CD4-positive, alpha-beta memory T cell (primary cell): Measurements from ENCODE around the gene FIGNL1. TPM values are rescaled to one million over a fixed set of nuclear protein-coding genes. Genes with fewer than 3 reads are reported as not detected.

Experiments
- CTCF ChIA-PET: fragments of 350-600 bp; sonication (Branson Sonifier 250); formaldehyde crosslinking; loops from one replicate; lab custom pipeline; 2021; ENCODE audit warnings: inconsistent platforms; ENCODE audit not compliant: partially characterized antibody; lab: Charles Lee
- POLR2A ChIA-PET: fragments of 350-600 bp; sonication (Branson Sonifier 250); formaldehyde crosslinking; loops from one replicate; lab custom pipeline; 2021; ENCODE audit not compliant: partially characterized antibody; lab: Charles Lee
- DNase-seq, 5 donors: peaks; one replicate each; pipeline versions ENCODE4 v3.0.0 to v3.0.0-alpha.2; 2020 to 2022; ENCODE audit warnings: mixed read lengths in 1 of 5
- H3K27ac ChIP-seq: one replicate; pipeline ENCODE4 v1.7.0; 2013; ENCODE audit warnings: low read depth, low read length
- H3K27me3 ChIP-seq: 2 replicates; pipeline ENCODE4 v1.7.0; 2013; ENCODE audit warnings: mild to moderate bottlenecking, low read length, moderate library complexity; ENCODE audit not compliant: insufficient read depth
- H3K36me3 ChIP-seq: 2 replicates; pipeline ENCODE4 v1.7.0; 2013; ENCODE audit warnings: mild to moderate bottlenecking, low read length, moderate library complexity; ENCODE audit not compliant: insufficient read depth
- H3K4me1 ChIP-seq: 2 replicates; pipeline ENCODE4 v1.7.0; 2013; ENCODE audit warnings: mild to moderate bottlenecking, low read length, moderate library complexity; ENCODE audit not compliant: insufficient read depth
- H3K4me3 ChIP-seq, 2 donors: one replicate each; pipeline ENCODE4 v1.7.0; 2013; ENCODE audit warnings: low read length in 2 of 2, mild to moderate bottlenecking in 1 of 2
- H3K9me3 ChIP-seq, 2 donors: one replicate each; pipeline ENCODE4 v1.7.0; 2013; ENCODE audit warnings: low read length in 2 of 2, control low read depth in 1 of 2; ENCODE audit not compliant: control insufficient read depth in 1 of 2
- H3K27ac Mint-ChIP-seq, 7 donors: one replicate each; pipeline ENCODE4 v1.8.0; 2020 to 2021; ENCODE audit warnings: mixed read lengths in 7 of 7, mild to moderate bottlenecking in 6 of 7, inconsistent platforms in 3 of 7, moderate library complexity in 3 of 7
- H3K27me3 Mint-ChIP-seq, 2 donors: one replicate each; pipeline ENCODE4 v1.8.0; 2020 to 2021; ENCODE audit warnings: mixed read lengths in 2 of 2
- H3K36me3 Mint-ChIP-seq, 2 donors: one replicate each; pipeline ENCODE4 v1.8.0; 2020 to 2021; ENCODE audit warnings: mixed read lengths in 2 of 2, inconsistent platforms in 1 of 2, mild to moderate bottlenecking in 1 of 2
- H3K4me1 Mint-ChIP-seq, 4 donors: one replicate each; pipeline ENCODE4 v1.8.0; 2020 to 2021; ENCODE audit warnings: mixed read lengths in 4 of 4, mild to moderate bottlenecking in 1 of 4
- H3K4me3 Mint-ChIP-seq, 8 donors: one replicate each; pipeline ENCODE4 v1.8.0; 2020 to 2021; ENCODE audit warnings: mixed read lengths in 8 of 8, mild to moderate bottlenecking in 7 of 8, moderate library complexity in 6 of 8, inconsistent platforms in 3 of 8
- H3K9me3 Mint-ChIP-seq, 8 donors: one replicate each; pipeline ENCODE4 v1.8.0; 2020 to 2021; ENCODE audit warnings: mixed read lengths in 8 of 8, mild to moderate bottlenecking in 5 of 8, inconsistent platforms in 3 of 8, moderate library complexity in 1 of 8
- intact Hi-C: fragments of 100-400 bp; cut with micrococcal nuclease; formaldehyde crosslinking; loops from one replicate; pipeline ENCODE4 v1.15.1; 2023
- polyA plus RNA-seq, 2 donors: library from polyadenylated mRNA; unstranded; fragments of 300-500 nt; fragmentation: Illumina TruSeq; gene quantifications; one replicate each; pipeline ENCODE4 v1.2.3, GENCODE V29; 2021
- total RNA-seq, 2 experiments: library from RNA; stranded (reverse); gene quantifications; one replicate each; pipeline ENCODE4 v1.2.3, GENCODE V29; 2021

FIGNL1 gene
- total and polyA plus RNA-seq, 4 experiments from 2014 or later, result 4.8 to 17.1 (median 14.2) TPM

- H3K9me3 Mint-ChIP-seq, result no peaks in the 10 kb centered on the region
- Histone ChIP-seq H3K27me3 (no peaks in the 10 kb centered on the region), H3K4me1 (peaks cover 16% of the 10 kb centered on the region), H3K27ac (no peak overlapping the region), H3K9me3 (no peaks in the 10 kb centered on the region), H3K4me3 (no peak overlapping the region), H3K36me3 (no peaks in the 10 kb centered on the region)
- POLR2A ChIA-PET, result interaction anchor here (0.8 to 4.2 kb wide), 12 partner anchors 11 to 326 kb away, joined by 3 to 38 read pairs (median 4); partner anchors contain the start of gene IKZF1
- no peaks in the 10 kb centered on the region for H3K36me3 Mint-ChIP-seq
- H3K4me3 Mint-ChIP-seq, result no peak overlapping the region
- CTCF ChIA-PET, result interaction anchor here (0.7 to 12.7 kb wide), 61 partner anchors 9 to 350 kb away, joined by 3 to 205 read pairs (median 5); partner anchors contain the start of genes IKZF1 and ZPBP
- intact Hi-C loops, result loop anchor here (1.0 to 5.0 kb wide), 7 partner anchors 49 to 744 kb away; no protein-coding TSS in a partner anchor
- peak overlapping the region in 1 of 7 donors; percentile 4 for H3K27ac Mint-ChIP-seq
- peaks cover 12 to 23% (median 16%) of the 10 kb centered on the region in 4 donors for H3K4me1 Mint-ChIP-seq
- no peaks in the 10 kb centered on the region for H3K27me3 Mint-ChIP-seq
- DNase-seq, result no peak
Measured at GRCh38 chr7:50418526-50419290, 31.4 kb downstream of the FIGNL1 start.

DNA sequence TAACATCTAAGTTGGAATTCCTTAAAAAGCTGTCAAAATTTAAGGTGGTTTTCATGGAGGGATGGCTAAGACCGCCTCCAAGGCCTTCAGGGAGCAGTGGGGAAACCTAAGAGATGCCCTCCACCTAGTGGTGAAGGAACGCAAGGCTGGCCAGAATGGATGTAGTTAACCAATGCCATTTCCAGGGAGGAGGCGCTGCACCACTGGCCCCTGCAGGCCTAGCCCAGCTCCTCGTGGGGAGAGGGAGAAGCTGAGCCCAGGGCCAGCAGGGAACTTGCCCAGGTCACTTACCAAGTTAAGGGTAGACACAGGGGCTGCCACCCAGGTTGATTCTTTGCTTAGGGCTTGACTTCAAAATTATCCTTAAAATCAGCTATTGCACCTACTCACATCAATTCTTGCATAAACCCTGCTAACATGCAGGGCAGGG lies 32.0 kb downstream of the FIGNL1 start:
- no peak overlapping the region for H3K4me3 ChIP-seq
- peak; percentile 59 to 71 (median 63) for DNase-seq
- no peak overlapping the region for H3K4me3 Mint-ChIP-seq
- H3K27me3 Mint-ChIP-seq, result no peaks in the 10 kb centered on the region
- ChIA-PET CTCF (interaction anchor here (0.6 to 12.7 kb wide), 74 partner anchors 10 to 349 kb away, joined by 3 to 205 read pairs (median 4); partner anchors contain the start of genes IKZF1 and ZPBP), POLR2A (interaction anchor here (0.8 to 4.2 kb wide), 13 partner anchors 10 to 326 kb away, joined by 3 to 38 read pairs (median 4); partner anchors contain the start of gene IKZF1)
- no peaks in the 10 kb centered on the region for H3K36me3 Mint-ChIP-seq
- H3K27me3 ChIP-seq, result no peaks in the 10 kb centered on the region
- H3K4me1 Mint-ChIP-seq, result peaks cover 12 to 23% (median 16%) of the 10 kb centered on the region in 4 donors
- no peak overlapping the region for H3K27ac ChIP-seq
- H3K9me3 Mint-ChIP-seq, result no peaks in the 10 kb centered on the region
- no peaks in the 10 kb centered on the region for H3K9me3 ChIP-seq
- intact Hi-C loops, result loop anchor here (1.0 to 5.0 kb wide), 7 partner anchors 49 to 744 kb away; no protein-coding TSS in a partner anchor
- H3K27ac Mint-ChIP-seq, result peak overlapping the region in 1 of 7 donors; percentile 62
- H3K4me1 ChIP-seq, result peaks cover 16% of the 10 kb centered on the region
- H3K36me3 ChIP-seq, result no peaks in the 10 kb centered on the region

DNA sequence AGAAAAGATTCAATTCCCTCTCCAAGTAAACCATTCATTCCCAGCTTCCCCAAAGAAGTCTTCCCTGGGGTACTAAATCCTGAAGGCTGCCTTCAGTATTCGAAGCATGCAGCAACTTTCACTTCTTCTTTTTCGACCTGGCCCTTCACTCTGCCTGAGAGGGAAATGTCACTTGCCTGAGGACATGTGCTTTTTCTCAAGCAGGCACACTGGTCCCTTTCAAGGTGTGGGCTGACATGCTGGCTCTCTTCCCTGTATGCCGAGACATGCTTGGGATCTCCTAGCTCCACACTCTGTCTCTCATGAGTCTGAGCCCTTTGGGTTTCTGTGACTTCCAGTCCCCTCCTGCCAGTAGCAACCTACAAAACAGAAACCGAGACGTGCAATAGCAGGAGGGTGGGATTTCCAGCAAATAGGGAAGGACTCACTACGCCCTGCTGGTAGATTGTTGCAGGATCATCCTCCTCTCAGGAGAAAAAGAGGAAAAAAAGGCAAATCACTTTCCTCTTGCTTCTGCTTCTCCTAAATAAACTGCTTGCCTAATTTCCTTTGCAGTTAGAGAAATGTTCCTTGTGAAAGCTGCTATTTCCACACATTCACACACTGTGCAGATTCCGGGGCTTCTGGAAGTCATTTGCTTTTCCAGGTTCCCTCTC lies 33.5 kb downstream of the FIGNL1 start:
- no peaks in the 10 kb centered on the region for H3K9me3 Mint-ChIP-seq

GRCh38 chr7:50415844-50416364 lies 34.2 kb downstream of the FIGNL1 start:
- peaks cover 16% of the 10 kb centered on the region for H3K4me1 ChIP-seq
- H3K9me3 ChIP-seq, result no peaks in the 10 kb centered on the region
- H3K4me3 ChIP-seq, result no peak overlapping the region
- POLR2A ChIA-PET, result interaction anchor here (1.0 to 4.2 kb wide), 6 partner anchors 10 to 273 kb away, joined by 3 to 38 read pairs (median 4); no protein-coding TSS in a partner anchor
- no peaks in the 10 kb centered on the region for H3K27me3 ChIP-seq
- H3K9me3 Mint-ChIP-seq, result peaks cover 0 to 3% (median 0%) of the 10 kb centered on the region in 8 donors
- peak overlapping the region in 3 of 7 donors; percentile 6 to 77 (median 48) for H3K27ac Mint-ChIP-seq
- no peak for DNase-seq
- H3K4me1 Mint-ChIP-seq, result peaks cover 18 to 27% (median 20%) of the 10 kb centered on the region in 4 donors
- CTCF ChIA-PET, result interaction anchor here (0.8 to 12.7 kb wide), 13 partner anchors 10 to 745 kb away, joined by 3 to 205 read pairs (median 8); no protein-coding TSS in a partner anchor
- intact Hi-C loops, result loop anchor here (5.0 kb wide), 1 partner anchor 746 kb away; no protein-coding TSS in a partner anchor
- H3K36me3 ChIP-seq, result no peaks in the 10 kb centered on the region
- peaks cover 0 to 3% of the 10 kb centered on the region in 2 donors for H3K36me3 Mint-ChIP-seq
- H3K27ac ChIP-seq, result no peak overlapping the region
- H3K27me3 Mint-ChIP-seq, result no peaks in the 10 kb centered on the region
- H3K4me3 Mint-ChIP-seq, result peak overlapping the region in 6 of 8 donors; percentile 2 to 66 (median 35)

More for the DNA sequence above, 33.5 kb downstream of the FIGNL1 start:
- Histone ChIP-seq H3K27ac (no peak overlapping the region), H3K36me3 (no peaks in the 10 kb centered on the region), H3K27me3 (no peaks in the 10 kb centered on the region), H3K4me1 (peaks cover 16% of the 10 kb centered on the region), H3K9me3 (no peaks in the 10 kb centered on the region), H3K4me3 (no peak overlapping the region)
- ChIA-PET POLR2A (interaction anchor here (1.0 to 4.2 kb wide), 8 partner anchors 11 to 274 kb away, joined by 3 to 38 read pairs (median 5); partner anchors contain the start of gene IKZF1), CTCF (interaction anchor here (0.8 to 12.7 kb wide), 20 partner anchors 11 to 312 kb away, joined by 3 to 205 read pairs (median 8); no protein-coding TSS in a partner anchor)
- Mint-ChIP-seq H3K27me3 (no peaks in the 10 kb centered on the region), H3K27ac (peak overlapping the region in 5 of 7 donors; percentile 13 to 61 (median 48)), H3K36me3 (peaks cover 0 to 2% of the 10 kb centered on the region in 2 donors), H3K4me1 (peaks cover 13 to 23% (median 17%) of the 10 kb centered on the region in 4 donors), H3K4me3 (peak overlapping the region in 6 of 8 donors; percentile 2 to 40 (median 29))
- intact Hi-C loops, result loop anchor here (5.0 kb wide), 1 partner anchor 746 kb away; no protein-coding TSS in a partner anchor
- no peak for DNase-seq

DNA sequence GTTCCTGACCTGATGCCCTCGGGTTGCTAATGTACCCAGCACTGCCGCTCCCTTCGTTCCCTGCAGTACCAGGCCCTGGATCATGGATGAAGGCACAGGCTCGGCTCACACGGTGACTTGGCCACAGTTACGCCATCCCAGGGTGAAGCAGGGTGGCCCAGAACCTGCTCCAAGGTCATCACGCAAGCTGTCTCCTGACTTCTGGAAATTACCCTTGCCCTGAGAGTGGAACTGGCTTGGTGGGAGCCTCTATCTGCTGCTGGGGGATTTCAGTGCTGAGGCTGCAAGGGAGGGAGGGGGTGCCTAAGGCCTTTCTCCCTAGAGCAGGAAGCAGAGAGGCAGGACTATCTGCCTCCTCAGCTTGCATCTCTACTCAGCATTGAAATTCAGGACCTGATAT lies 36.6 kb downstream of the FIGNL1 start:
- Histone ChIP-seq H3K4me1 (peaks cover 16% of the 10 kb centered on the region), H3K9me3 (no peaks in the 10 kb centered on the region), H3K4me3 (no peak overlapping the region), H3K27me3 (no peaks in the 10 kb centered on the region), H3K36me3 (no peaks in the 10 kb centered on the region), H3K27ac (no peak overlapping the region)
- ChIA-PET CTCF (interaction anchor here (0.9 to 12.7 kb wide), 3 partner anchors 14 to 321 kb away, joined by 3 to 205 read pairs (median 3); no protein-coding TSS in a partner anchor), POLR2A (interaction anchor here (0.9 to 1.6 kb wide), 3 partner anchors 53 to 208 kb away, joined by 3 to 4 read pairs (median 3); no protein-coding TSS in a partner anchor)
- Mint-ChIP-seq H3K27me3 (no peaks in the 10 kb centered on the region), H3K27ac (peak overlapping the region in 1 of 7 donors; percentile 19), H3K36me3 (peaks cover 0 to 3% of the 10 kb centered on the region in 2 donors), H3K4me1 (peaks cover 19 to 37% (median 29%) of the 10 kb centered on the region in 4 donors), H3K9me3 (peaks cover 0 to 3% (median 0%) of the 10 kb centered on the region in 8 donors), H3K4me3 (no peak overlapping the region)
- no peak for DNase-seq
- intact Hi-C loops, result no loop called here

DNA sequence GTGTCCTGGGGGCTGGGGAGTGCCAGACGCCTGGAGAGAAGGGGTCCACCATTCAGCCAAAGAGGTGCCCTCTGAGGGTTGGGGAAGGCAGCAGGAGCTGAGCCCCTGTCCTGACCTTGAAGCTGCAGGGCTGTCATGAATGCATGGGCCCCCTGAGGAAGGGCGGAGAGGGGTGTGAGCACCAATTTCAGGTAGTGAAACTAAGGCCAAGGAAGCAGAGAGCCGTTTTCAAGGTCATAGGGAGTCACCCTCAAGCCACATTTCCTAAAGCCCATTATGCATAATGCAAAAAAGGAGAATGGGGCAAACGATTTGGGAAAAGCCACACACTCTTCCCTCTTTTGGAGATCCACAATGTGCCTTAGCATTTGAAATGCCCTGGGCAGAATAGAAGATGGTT lies 37.2 kb downstream of the FIGNL1 start:
- peaks cover 16% of the 10 kb centered on the region for H3K4me1 ChIP-seq
- Mint-ChIP-seq H3K27me3 (no peaks in the 10 kb centered on the region), H3K4me1 (peaks cover 19 to 42% (median 30%) of the 10 kb centered on the region in 4 donors), H3K9me3 (peaks cover 0 to 3% (median 0%) of the 10 kb centered on the region in 8 donors), H3K27ac (peak overlapping the region in 1 of 7 donors; percentile 79), H3K4me3 (no peak overlapping the region), H3K36me3 (peaks cover 0 to 3% of the 10 kb centered on the region in 2 donors)
- no peaks in the 10 kb centered on the region for H3K9me3 ChIP-seq
- no peak overlapping the region for H3K4me3 ChIP-seq
- intact Hi-C loops, result no loop called here
- DNase-seq, result no peak
- CTCF ChIA-PET, result interaction anchor here (0.9 to 12.7 kb wide), 4 partner anchors 9 to 321 kb away, joined by 3 to 205 read pairs (median 4); no protein-coding TSS in a partner anchor
- H3K27me3 ChIP-seq, result no peaks in the 10 kb centered on the region
- POLR2A ChIA-PET, result interaction anchor here (0.9 to 1.6 kb wide), 4 partner anchors 19 to 207 kb away, joined by 3 to 4 read pairs (median 3); no protein-coding TSS in a partner anchor
- no peaks in the 10 kb centered on the region for H3K36me3 ChIP-seq
- H3K27ac ChIP-seq, result no peak overlapping the region
